IPS-18c (cell line): Measurements from ENCODE around the gene ZNF614.
"Not testable (repeated sequence)": the region's sequence is repeated elsewhere in the genome, so short reads cannot be mapped to it uniquely, and the experiment has no call there.

Experiments
- H3K4me3 ChIP-seq: 2 replicates; pipeline ENCODE4 v1.7.0; 2013; ENCODE audit warnings: low read depth, mild to moderate bottlenecking, low read length, moderate library complexity; ENCODE audit not compliant: insufficient read depth
- H3K9me3 ChIP-seq: one replicate; pipeline ENCODE4 v1.6.1; 2013; ENCODE audit warnings: mild to moderate bottlenecking, low read length, moderate library complexity; ENCODE audit not compliant: control insufficient read depth, insufficient read depth

Gene ZNF614

DNA sequence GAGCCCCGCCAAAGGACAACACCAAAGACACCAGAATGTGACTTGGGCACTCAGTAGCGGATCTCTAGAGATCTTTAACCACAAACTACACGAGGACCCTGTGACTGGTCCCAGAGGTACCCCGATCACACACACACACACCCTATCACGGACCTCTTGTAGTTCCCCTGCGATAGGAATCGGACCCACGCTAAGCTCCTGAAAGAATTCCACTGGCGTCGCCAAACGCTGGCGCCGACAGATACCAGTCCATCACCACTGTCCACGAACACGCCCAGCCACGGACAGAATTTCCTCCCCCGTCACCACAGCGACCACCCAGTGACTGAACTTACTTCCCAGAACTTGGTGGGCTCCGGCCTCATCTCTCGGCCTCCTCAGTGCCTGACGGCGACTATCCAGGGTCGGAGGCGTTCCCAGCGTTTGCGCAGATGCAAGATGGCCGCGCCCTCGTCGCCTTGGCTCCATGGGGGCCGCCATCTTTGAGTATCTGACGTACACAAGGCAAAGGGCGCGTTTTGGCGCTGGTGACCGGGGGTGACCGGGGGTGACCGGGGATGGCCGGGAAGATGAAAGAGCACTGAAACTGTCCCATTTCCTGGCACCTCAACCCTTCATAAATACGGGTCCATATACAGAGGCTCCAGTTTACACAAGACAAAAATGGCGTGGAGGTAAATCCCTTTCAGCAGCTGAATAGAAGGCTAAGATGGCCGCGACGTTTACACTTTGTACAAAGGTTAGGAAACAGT lies 20.2 kb downstream of the ZNF614 start, which contains the start of gene ZNF615:
TSS of gene ZNF615 (minus strand) at position 406 of the 752 bp plus-strand sequence. CDS start 4,500 bp downstream, outside the sequence.
- Histone ChIP-seq H3K4me3 (peak within 1 kb of the TSS; percentile 84), H3K9me3 (peaks cover 6% of the 10 kb centered on the region)

DNA sequence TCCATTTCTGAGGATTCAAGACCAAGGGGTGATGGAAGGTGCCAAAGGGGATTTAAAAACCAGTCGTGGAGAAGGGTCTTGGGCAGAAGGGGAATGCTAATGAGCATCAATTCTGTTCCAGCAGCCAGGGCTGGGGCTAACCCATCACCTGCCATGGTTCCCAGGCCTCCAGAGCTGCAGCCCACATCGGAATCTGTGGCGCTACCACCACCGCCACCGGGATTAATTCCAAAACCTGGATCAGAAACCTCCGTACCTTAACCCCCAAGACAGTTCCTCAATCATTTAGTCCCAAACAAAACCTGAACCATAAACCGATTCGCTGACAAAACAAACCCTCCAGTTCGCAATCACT lies 20.8 kb downstream of the ZNF614 start:
- Histone ChIP-seq H3K9me3 (peaks cover 6% of the 10 kb centered on the region), H3K4me3 (peak overlapping the region; percentile 84)

DNA sequence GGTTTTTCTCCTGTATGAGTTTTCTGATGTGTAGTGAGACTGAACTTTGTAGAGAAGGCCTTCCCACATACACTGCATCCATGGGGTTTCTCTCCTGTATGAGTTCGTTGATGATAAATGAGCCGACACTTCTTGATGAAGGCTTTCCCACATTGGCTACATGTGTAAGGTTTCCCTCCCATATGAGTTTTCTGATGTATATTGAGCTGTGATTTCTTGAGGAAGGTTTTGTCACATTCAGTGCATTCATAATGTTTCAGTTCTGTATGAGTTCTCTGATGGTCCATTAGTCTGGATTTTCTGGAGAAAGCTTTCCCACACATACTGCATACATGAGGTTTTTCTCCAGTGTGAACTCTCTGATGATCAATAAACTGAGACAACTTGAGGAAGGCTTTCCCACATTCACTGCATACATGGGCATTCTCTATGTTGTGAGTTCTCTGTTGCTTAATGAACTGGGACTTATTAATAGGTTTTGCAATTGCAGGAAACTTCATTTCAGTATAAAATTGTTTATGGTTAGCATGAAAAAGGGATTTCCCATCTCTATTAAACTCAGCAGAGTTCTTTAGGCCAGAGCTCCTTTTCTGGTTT lies 34.0 kb downstream of the ZNF614 start:
- Histone ChIP-seq H3K9me3 (peaks cover 17% of the 10 kb centered on the region), H3K4me3 (no peak overlapping the region)

DNA sequence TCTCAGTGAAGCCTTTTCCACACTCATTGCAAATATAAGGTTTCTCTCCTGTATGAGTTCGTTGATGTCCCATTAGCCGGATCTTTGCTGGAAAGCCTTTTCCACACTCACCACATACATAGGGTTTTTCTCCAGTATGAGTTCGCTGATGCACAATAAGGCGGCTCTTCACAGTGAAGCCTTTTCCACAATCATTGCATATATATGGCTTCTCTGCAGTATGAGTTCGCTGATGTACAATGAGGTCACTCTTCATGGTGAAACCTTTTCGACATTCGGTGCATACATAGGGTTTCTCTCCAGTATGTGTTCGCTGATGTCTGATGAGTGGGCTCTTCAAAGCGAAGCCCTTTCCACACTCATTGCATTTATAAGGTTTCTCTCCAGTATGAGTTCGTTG lies 34.8 kb downstream of the ZNF614 start:
- Histone ChIP-seq H3K4me3 (no peak overlapping the region), H3K9me3 (peaks cover 16% of the 10 kb centered on the region)

DNA sequence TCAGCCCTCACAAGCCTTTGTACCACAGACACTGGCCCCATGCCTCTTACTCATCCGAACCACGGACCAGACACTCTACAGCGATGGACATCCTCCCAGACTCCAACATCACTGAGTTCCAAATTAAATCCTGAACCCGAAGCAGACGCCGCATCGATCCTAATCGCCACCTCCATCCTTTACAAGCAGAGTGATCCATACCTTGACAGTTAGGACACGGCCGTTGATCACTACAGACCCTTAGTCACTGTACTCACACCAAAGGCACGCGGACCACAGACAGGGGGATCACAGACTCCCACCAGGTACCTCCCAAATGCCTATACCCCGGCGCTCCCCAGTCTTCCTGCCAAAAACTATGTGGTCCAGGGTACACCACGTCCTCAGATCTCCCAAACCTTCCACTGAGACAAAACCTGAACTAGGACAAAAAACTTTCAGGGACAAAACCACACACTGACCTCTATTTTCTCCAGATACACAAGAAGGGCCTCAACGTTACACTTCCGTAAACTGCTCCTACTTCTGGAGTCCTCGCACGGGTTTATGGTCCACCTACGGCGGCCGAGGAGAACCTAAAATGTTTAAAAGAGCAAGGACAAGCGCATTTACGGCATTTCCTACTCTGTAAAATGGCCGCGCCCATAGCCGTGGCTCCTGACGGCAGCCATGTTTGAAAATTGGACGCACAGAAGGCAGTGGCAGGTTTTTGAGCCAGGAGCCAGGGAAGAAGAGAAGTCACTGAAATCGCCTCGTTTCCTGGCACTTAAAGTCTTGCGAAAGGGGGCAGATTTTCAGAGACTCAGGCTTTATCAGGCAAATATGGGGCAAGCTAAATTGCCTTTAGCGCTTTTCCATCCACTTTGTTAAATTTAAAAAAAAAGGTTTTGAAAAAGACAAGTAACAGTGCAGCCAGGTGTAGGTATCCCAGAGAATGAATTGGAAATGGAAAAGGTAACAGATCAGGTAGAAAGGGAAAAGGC lies 41.6 kb downstream of the ZNF614 start, which contains the start of gene ZNF350:
TSS of gene ZNF350 (minus strand) at position 532 of the 983 bp plus-strand sequence. CDS start 12,480 bp downstream, outside the sequence.
- Histone ChIP-seq H3K9me3 (no peaks in the 10 kb centered on the region), H3K4me3 (peak within 1 kb of the TSS; percentile 72)

DNA sequence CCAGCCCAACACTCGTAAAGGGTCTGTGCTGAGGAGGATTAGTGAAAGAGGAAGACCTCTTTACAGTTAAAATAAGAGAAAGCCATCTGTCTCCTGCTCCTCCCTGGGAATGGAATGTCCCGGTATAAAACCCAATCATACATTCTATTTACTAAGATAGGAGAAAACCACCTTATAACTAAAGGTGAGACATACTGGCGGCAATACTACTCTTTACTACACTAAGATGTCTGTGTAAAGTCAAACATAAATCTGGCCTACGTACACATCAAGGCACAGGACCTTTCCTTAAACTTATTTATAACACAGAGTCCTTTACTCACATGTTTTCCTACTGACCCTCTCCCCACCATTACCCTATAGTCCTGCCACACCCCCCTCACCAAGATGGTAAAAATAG lies 44.8 kb downstream of the ZNF614 start:
- Histone ChIP-seq H3K9me3 (peaks cover 4% of the 10 kb centered on the region), H3K4me3 (no peak overlapping the region)

DNA sequence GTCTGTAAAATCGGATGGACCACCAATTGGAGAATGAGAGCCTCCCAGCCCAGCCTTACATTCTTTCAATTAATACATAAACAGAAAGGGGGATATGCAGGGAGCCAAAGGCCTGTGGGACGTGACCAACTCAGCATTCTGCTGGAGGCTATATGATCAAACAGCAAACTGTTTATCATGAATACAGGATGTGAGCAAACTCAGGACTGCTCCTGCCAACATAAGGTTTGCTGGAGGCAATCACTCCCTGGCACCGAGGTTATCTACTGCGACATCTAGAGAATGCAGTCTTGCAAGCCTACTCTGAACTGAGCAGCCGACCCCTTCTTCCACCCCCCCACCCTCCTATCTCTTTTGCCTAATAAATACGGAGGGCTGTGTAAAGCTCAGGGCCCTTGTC lies 47.3 kb downstream of the ZNF614 start:
- H3K4me3 ChIP-seq, H3K9me3 ChIP-seq: not testable (repeated sequence)

DNA sequence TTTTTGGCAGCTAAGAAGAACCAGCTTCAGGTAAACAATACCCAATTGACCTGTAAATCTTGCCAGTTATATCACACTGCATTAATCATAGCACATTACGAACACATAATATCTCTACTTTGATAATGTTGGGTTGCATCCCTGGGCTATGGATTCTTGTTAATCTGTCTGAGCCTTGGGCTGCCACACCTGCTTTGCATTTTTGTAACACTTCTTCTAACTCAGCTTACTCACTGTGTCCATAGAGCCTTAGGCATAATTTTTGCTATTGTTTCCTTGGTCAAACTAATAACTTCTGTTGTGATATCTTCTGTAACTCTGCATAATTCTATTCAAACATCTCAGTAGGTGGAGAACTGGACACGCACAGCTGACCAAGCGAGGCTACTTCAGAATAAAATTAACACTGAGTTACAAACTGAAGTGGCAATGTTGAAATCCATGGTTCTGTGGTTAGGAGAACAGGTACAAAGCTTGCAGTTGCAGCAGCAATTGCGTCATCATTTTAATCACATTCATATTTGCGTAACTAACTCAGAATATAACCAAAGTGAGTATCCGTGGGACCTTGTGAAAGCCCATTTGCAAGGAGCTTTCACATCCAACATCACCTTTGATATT lies 48.0 kb downstream of the ZNF614 start:
- H3K4me3 ChIP-seq, result no peak overlapping the region
- peaks cover 4% of the 10 kb centered on the region for H3K9me3 ChIP-seq

DNA sequence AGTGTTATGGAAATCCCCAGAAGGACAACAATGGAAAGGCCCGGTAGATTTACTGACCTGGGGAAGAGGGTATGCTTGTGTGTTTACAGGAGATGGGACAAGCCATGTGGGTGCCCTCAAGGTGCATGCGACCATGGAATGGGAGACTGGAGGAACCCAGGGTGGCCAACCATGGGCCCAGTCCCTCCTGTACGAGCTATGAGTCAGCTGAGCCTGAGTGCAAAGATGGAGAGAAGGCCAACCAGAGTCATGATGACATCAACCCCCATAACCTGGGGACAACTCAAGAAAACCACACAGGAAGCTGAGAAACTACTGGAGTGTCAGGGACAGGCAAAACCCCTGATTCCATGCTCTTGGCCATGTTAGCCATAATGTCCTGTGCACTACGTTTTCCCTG lies 49.3 kb downstream of the ZNF614 start:
- H3K9me3 ChIP-seq, result peaks cover 4% of the 10 kb centered on the region
- H3K4me3 ChIP-seq, result no peak overlapping the region; the same call in 1 of the 2 replicates

DNA sequence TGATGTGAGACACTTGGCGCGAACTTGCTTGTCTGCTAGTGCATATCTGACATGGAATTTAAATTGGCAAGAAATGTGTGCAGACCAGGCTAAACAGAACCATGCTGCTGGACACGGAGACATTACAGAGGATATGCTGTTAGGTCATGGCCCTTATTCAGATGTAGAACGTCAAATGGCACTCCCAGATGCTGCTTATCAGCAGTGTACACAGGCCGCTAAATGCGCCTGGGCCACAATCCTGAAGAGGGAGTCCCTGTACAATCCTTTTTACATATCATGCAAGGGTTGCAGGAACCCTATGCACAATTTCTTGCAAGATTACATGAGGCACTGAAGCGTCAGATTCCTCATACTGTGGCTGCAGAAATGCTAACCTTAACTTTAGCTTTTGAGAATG lies 50.8 kb downstream of the ZNF614 start:
- Histone ChIP-seq H3K9me3 (peaks cover 8% of the 10 kb centered on the region), H3K4me3 (no peak overlapping the region)

DNA sequence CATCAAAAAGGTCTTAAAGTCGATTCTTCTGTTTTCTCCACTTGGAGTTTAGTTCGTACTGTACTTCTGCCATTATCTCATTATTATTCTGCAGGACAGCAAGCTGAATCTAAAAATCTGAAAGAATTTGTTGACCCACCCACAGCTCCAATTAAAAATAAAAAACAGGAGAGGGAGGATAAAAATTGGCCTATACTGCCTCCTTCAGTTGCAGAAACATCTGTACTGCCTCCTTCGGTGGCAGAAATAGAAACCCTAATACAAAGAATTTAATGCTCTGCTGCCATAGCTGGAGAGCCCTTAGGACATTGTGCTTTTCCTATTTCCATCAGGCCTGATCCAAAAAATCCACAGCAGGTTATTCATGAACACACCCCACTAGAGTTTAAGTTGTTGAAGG lies 51.3 kb downstream of the ZNF614 start:
- Histone ChIP-seq H3K4me3 (no peak overlapping the region), H3K9me3 (peaks cover 8% of the 10 kb centered on the region)

DNA sequence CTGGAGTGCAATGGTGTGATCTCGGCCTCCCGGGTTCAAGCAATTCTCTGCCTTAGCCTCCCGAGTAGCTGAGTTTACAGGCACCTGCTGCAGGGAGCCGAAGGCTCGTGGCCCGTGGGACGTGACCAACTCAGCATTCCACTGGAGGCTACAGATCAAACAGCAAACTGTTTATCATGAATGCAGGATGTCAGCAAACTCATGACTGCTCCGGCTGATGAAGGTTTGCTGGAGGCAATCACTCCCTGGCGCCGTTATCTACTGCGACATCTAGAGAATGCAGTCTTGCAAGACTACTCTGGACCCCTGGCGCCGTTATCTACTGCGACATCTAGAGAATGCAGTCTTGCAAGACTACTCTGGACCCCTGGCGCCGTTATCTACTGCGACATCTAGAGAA lies 52.4 kb downstream of the ZNF614 start:
- H3K9me3 ChIP-seq, result peaks cover 18% of the 10 kb centered on the region
- H3K4me3 ChIP-seq, result not testable (repeated sequence)

DNA sequence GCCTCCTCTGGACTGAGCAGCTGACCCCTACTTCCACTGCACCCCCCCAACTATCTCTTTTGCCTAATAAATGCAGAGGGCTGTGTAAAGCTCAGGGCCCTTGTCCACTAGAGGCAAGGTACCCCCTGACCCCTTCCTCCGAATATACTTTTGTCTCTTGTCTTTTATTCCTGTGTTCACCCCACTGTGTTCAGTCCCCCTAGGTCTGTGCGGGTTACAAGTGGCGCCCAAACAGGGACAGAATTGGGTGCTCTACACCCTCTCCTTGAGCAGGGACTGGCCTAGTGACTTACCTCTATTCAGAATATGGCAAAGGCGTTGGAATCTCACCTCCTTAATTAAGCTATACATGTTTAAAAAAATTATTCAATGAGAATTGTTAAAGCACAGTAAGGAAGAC lies 56.6 kb downstream of the ZNF614 start:
- Histone ChIP-seq H3K4me3 (no peak overlapping the region), H3K9me3 (peaks cover 19% of the 10 kb centered on the region)

DNA sequence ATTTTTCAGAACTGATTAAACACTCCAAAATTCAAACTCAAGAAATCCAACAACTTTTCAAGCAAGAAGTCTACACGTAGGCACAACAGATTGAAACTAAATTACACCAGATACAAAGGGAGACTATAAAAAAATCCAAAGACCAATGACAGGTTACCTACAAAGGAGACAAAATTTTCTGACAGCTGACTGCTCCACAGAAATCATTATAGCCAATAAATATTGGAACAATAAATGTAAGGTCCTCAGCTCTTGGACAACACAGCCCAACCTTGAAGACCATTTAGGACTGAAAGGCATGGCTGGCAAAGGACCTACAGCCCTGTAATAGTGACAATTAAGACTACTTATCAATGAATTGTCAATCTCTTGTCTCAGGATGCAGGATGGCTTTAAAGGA lies 57.5 kb downstream of the ZNF614 start:
- H3K9me3 ChIP-seq, result peaks cover 19% of the 10 kb centered on the region
- H3K4me3 ChIP-seq, result no peak overlapping the region

DNA sequence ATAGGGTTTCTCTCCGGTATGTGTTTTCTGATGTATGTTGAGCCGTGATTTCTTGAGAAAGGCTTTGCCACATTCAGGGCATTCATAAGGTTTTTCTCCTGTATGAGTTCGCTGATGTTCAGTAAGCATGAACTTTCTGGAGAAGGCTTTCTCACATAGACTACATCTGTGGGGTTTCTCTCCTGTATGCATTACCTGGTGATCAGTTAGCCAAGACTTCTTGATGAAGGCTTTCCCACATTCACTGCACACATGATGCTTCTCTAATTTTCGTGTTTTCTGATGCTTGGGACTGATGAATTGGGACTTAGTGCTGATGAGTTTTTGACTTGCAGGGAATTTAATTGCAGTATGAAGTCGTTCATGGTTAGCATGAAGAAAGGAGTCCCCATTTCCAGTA lies 62.6 kb downstream of the ZNF614 start:
- no peak overlapping the region for H3K4me3 ChIP-seq
- H3K9me3 ChIP-seq, result peaks cover 8% of the 10 kb centered on the region
